Smooth muscle cell (in vitro differentiated cells): ENCODE results near the gene PNKP. TPM values are rescaled to one million over a fixed set of nuclear protein-coding genes. Genes with fewer than 3 reads are reported as not detected.

Experiments
- DNase-seq: peaks from one replicate; lab custom pipeline; 2025; ENCODE audit not compliant: unreplicated experiment; lab: John Stamatoyannopoulos, UW
- H2AFZ ChIP-seq: fragments of 200-600 bp; sonication (generic); 2 replicates; pipeline ENCODE4 v1.6.0; 2016; ENCODE audit warnings: antibody characterized with exemption, low read depth, mild to moderate bottlenecking
- H3F3A ChIP-seq: fragments of 200-600 bp; sonication (generic); 2 replicates; pipeline ENCODE4 v1.6.0; 2017; ENCODE audit warnings: antibody characterized with exemption, low read depth
- H3K27ac ChIP-seq: fragments of 200-600 bp; sonication (generic); 2 replicates; pipeline ENCODE4 v1.5.1; 2016; ENCODE audit warnings: low read depth, mild to moderate bottlenecking
- H3K27me3 ChIP-seq: fragments of 200-600 bp; sonication (generic); 2 replicates; pipeline ENCODE4 v1.6.1; 2016; ENCODE audit warnings: low read depth, mild to moderate bottlenecking
- H3K36me3 ChIP-seq: fragments of 200-600 bp; sonication (generic); 2 replicates; pipeline ENCODE4 v1.5.1; 2016; ENCODE audit warnings: low read depth
- H3K4me1 ChIP-seq: fragments of 200-600 bp; sonication (generic); 2 replicates; pipeline ENCODE4 v1.5.1; 2016; ENCODE audit warnings: low read depth
- H3K4me2 ChIP-seq: fragments of 200-600 bp; sonication (generic); 2 replicates; pipeline ENCODE4 v1.6.0; 2016; ENCODE audit warnings: mild to moderate bottlenecking
- H3K4me3 ChIP-seq: fragments of 200-600 bp; sonication (generic); 2 replicates; pipeline ENCODE4 v1.5.1; 2016; ENCODE audit warnings: mild to moderate bottlenecking
- H3K79me2 ChIP-seq: fragments of 200-600 bp; sonication (generic); 2 replicates; pipeline ENCODE4 v1.6.0; 2016; ENCODE audit warnings: low read depth, mild to moderate bottlenecking
- H3K9ac ChIP-seq: fragments of 200-600 bp; sonication (generic); 2 replicates; pipeline ENCODE4 v1.6.0; 2016; ENCODE audit warnings: low read depth
- H3K9me3 ChIP-seq: fragments of 200-600 bp; sonication (generic); replicated peaks from 2 replicates; pipeline ENCODE4 v1.5.1; 2016; ENCODE audit warnings: low read depth
- H4K20me1 ChIP-seq: fragments of 200-600 bp; sonication (generic); 2 replicates; pipeline ENCODE4 v1.6.0; 2016; ENCODE audit warnings: low read depth
- CTCF ChIP-seq: fragments of 200-600 bp; sonication (generic); IDR thresholded peaks from 2 replicates; pipeline ENCODE4 v1.5.1; 2017; ENCODE audit warnings: borderline replicate concordance, mild to moderate bottlenecking, antibody characterized with exemption; ENCODE audit not compliant: insufficient read depth, poor library complexity, severe bottlenecking
- WGBS: methylation state at CpG from one replicate; pipeline ENCODE4 v1.1.7; 2016; ENCODE audit warnings: low lambda C conversion rate; 5-methylcytosine and 5-hydroxymethylcytosine counted together
- polyA plus RNA-seq: library from polyadenylated mRNA; unstranded; fragments of >200 nt; fragmentation: Nextera tagmentation; extraction: Ambion mirVana; gene quantifications from 2 replicates; pipeline ENCODE4 v1.2.1, GENCODE V29; 2016
- total RNA-seq: library from RNA; depleted of rRNA; stranded (reverse); fragments of >200 nt; gene quantifications from 2 replicates; pipeline ENCODE4 v1.2.3, GENCODE V29; 2014

Gene PNKP
- total and polyA plus RNA-seq, 2 experiments from 2014 or later = 15.3 to 42.4 TPM

- peaks cover 36% of the 10 kb centered on the region for H3F3A ChIP-seq
- H3K36me3 ChIP-seq = no peaks in the 10 kb centered on the region
- no peak overlapping the region for H2AFZ ChIP-seq
- no peak for DNase-seq
- H3K4me1 ChIP-seq = peaks cover 13% of the 10 kb centered on the region
- H3K4me2 ChIP-seq = no peak overlapping the region
- H3K27ac ChIP-seq = no peak overlapping the region
- 94% methylated on average over 12 of the region's 12 CpGs for WGBS
- peaks cover 82% of the 10 kb centered on the region for H4K20me1 ChIP-seq
- no peaks in the 10 kb centered on the region for H3K27me3 ChIP-seq
- no peaks in the 10 kb centered on the region for H3K9me3 ChIP-seq
- no peak for TF ChIP-seq CTCF
- H3K9ac ChIP-seq = no peak overlapping the region
- H3K4me3 ChIP-seq = no peak overlapping the region
- peaks cover 39% of the 10 kb centered on the region for H3K79me2 ChIP-seq
These were observed 12.1 kb downstream of the PNKP start for GRCh38 chr19:49855277-49855675.

DNA sequence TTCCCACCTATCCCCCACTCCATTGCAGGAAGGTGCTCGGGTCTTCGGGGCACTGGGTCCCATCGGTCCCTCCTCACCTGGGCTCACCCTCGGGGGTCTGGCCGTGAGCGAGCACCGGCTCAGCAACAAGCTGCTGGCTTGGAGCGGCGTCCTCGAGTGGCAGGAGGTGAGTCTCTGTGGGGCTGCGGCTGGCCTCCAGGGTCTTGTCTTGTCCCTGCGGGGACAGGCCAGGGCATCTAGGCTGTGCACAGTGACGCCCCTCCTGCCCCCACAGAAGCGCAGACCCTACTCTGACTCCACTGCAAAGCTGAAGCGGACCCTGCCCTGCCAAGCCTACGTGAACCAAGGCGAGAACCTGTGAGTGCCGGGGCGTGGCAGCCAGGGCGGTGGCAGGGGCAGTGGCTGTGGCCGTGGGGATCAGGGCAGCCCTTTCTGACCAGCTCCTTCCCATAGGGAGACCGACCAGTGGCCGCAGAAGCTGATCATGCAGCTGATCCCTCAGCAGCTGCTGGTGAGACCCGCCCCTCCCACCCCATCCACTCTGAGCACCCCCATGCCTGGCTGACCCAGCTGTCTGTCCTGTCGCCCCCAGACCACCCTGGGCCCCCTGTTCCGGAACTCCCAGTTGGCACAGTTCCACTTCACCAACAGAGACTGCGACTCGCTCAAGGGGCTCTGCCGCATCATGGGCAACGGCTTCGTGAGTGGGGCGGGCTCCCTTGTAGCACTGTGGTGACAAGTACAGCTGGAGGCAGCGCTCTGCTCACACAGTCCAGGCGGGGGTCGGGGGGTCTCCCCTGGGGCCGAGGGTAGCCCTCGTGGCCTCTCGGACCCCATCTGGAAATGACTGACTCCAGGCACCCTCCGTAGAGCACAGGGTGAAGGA lies 12.8 kb downstream of the PNKP start:
- Histone ChIP-seq H4K20me1 (peaks cover 77% of the 10 kb centered on the region), H3K27me3 (no peaks in the 10 kb centered on the region), H2AFZ (no peak overlapping the region), H3K4me2 (no peak overlapping the region), H3K36me3 (no peaks in the 10 kb centered on the region), H3F3A (peaks cover 39% of the 10 kb centered on the region), H3K4me3 (no peak overlapping the region), H3K4me1 (peaks cover 13% of the 10 kb centered on the region), H3K79me2 (peaks cover 46% of the 10 kb centered on the region), H3K9ac (no peak overlapping the region), H3K9me3 (no peaks in the 10 kb centered on the region), H3K27ac (no peak overlapping the region)
- no peak for TF ChIP-seq CTCF
- no peak for DNase-seq
- WGBS = 96% methylated on average over 39 of the region's 39 CpGs

DNA sequence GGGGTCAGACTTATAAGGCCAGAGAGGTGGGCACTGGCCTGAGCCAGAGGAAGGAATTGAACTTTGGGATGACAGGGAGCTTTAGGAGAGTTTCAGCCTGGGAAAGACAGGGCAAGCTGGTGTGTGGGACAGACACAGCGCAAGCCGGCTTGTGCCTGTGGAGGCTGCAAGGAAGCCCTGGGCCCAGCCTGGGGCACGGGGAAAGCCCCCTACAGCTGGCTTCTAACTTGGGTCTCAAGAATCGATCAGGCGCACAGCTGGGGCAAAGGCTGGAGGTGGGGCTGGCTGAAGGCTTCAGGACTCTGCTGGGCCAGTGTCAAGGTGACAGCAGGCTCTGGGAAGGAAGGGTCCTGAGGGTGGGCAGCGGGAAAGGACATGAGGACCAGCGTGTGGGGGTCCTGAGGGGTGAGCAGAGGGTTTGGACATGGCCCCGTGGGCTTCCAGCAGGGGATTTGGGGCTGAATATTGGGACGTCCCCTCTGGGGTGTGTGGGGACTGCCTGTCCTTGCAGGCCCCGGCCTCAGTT lies 13.5 kb downstream of the PNKP start:
- no peak overlapping the region for H3K9ac ChIP-seq
- TF ChIP-seq CTCF = no peak
- DNase-seq = no peak
- no peak overlapping the region for H3K4me3 ChIP-seq
- H3K27ac ChIP-seq = no peak overlapping the region
- no peaks in the 10 kb centered on the region for H3K36me3 ChIP-seq
- peaks cover 53% of the 10 kb centered on the region for H3K79me2 ChIP-seq
- H3K9me3 ChIP-seq = no peaks in the 10 kb centered on the region
- no peak overlapping the region for H2AFZ ChIP-seq
- WGBS = over 99% methylated on average over 10 of the region's 10 CpGs
- peaks cover 73% of the 10 kb centered on the region for H4K20me1 ChIP-seq
- peaks cover 39% of the 10 kb centered on the region for H3F3A ChIP-seq
- H3K4me1 ChIP-seq = peaks cover 13% of the 10 kb centered on the region
- no peak overlapping the region for H3K4me2 ChIP-seq
- no peaks in the 10 kb centered on the region for H3K27me3 ChIP-seq
